Natural killer cell (primary cell): Measurements from ENCODE around the gene PEX1. TPM values are rescaled to one million over a fixed set of nuclear protein-coding genes. Genes with fewer than 3 reads are reported as not detected.

Experiments used
- total RNA-seq, 4 donors: library from RNA; stranded (reverse); fragments of 120-200 nt in 1 of 4; gene quantifications; one replicate each; pipeline versions ENCODE4 v1.2.3 to v1.2.4, GENCODE V29; 2013 to 2022

Gene PEX1
- total RNA-seq, 3 donors from 2014 or later (not counting 1 experiment from before 2014, with no cell fraction given) = 22.8 to 26.7 (median 26.2) TPM

Other genes with a start within 250 kb of the PEX1 start
- gene GATAD1, start 81.0 kb downstream of the PEX1 start, total RNA-seq = 10 to 100 TPM; 32.5 to 43.3 (median 35.0) TPM
- gene ERVW-1, start 50.6 kb downstream of the PEX1 start, total RNA-seq = not detected
- gene RBM48, start 275 bp upstream of the PEX1 start, total RNA-seq = 10 to 100 TPM; 32.2 to 42.4 (median 35.7) TPM
- 10 to 100 TPM; 68.5 to 75.1 (median 72.5) TPM for gene FAM133B, start 61.9 kb upstream of the PEX1 start, total RNA-seq